BLaER1 treated with 17β-estradiol and CSF1 and Interleukin-3, amounts not matched to agents 10 nM and 100 nM (cell line): ENCODE results near the gene SF3B3.
"Not testable (repeated sequence)": the region's sequence is repeated elsewhere in the genome, so short reads cannot be mapped to it uniquely, and the experiment has no call there.

Experiments
- H3K27ac ChIP-seq, 11 experiments: shearing (Covaris generic); formaldehyde crosslinking; 2 replicates each; pipeline ENCODE4 v1.8.1; 2022
- H3K27me3 ChIP-seq, 11 experiments: shearing (Covaris generic); formaldehyde crosslinking; 2 replicates each; pipeline ENCODE4 v1.8.1; 2022
- H3K36me3 ChIP-seq, 11 experiments: shearing (Covaris generic); formaldehyde crosslinking; 2 replicates each; pipeline ENCODE4 v1.8.1; 2022
- H3K4me1 ChIP-seq, 10 experiments: shearing (Covaris generic); formaldehyde crosslinking; 2 replicates each; pipeline ENCODE4 v1.8.1; 2022
- H3K4me2 ChIP-seq, 11 experiments: shearing (Covaris generic); formaldehyde crosslinking; 2 replicates each; pipeline ENCODE4 v1.8.1; 2022
- H3K4me3 ChIP-seq, 10 experiments: shearing (Covaris generic); formaldehyde crosslinking; 2 replicates each; pipeline ENCODE4 v1.8.1; 2022
- H3K9ac ChIP-seq, 11 experiments: shearing (Covaris generic); formaldehyde crosslinking; 2 replicates each; pipeline ENCODE4 v1.8.1; 2022
- H3K9me3 ChIP-seq, 11 experiments: shearing (Covaris generic); formaldehyde crosslinking; replicated peaks in 1 of 11; 2 replicates each; pipeline ENCODE4 v1.8.1; 2022
- H4K20me1 ChIP-seq, 11 experiments: shearing (Covaris generic); formaldehyde crosslinking; 2 replicates each; pipeline ENCODE4 v1.8.1; 2022
- Cebpa-rat ChIP-seq, 11 experiments: shearing (Covaris generic); IDR thresholded peaks; 2 replicates each; pipeline ENCODE4 v1.8.1; 2022

Gene SF3B3

DNA sequence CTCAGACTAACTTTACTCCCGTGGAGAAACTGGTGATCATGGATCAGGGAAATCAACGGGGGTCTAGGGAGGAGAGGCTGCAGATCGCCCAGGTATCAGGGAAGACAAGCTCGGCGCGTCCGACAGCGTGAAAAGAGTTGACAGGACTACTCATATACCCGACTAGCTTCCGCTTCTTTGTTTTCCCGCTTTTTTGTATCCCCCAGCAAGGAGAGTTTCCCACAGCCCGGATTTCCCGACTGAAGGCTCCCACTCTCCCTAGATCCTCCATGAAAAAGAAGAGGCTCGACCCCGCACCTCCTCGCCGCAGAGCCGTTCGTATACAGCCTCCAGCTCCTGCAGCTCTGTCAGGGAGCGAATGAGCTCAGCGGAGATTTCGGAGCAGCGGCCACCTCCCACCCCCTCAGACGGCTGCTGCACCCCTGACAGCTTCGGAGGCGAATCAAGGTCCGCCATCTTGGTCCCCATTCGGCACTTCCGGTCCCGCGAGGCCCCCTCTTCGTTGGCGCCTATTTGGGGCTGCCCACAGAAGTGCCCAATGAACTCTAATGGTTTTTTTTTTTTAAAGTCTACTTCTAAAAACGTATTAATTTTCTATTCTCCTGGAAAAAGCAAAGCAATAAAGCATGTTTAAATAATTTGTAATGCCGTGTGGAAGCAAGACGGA is 407 bp upstream of the SF3B3 start, which contains the start of gene COG4:
Gene COG4 (minus strand): TSS at position 479 of the 667 bp plus-strand sequence. CDS start 11 bp downstream, at position 468.
- no peak for TF ChIP-seq Cebpa-rat (IDR thresholded peaks at IDR 0.05)
- peaks cover 26 to 39% (median 34%) of the 10 kb centered on the region in 11 experiments for H3K36me3 ChIP-seq
- H3K27me3 ChIP-seq: no peaks in the 10 kb centered on the region
- H4K20me1 ChIP-seq: peaks cover 29 to 40% (median 34%) of the 10 kb centered on the region in 11 experiments; a peak in 21 of 22 replicates
- H3K9me3 ChIP-seq: no peaks in the 10 kb centered on the region
- H3K4me2 ChIP-seq: peak within 1 kb of the TSS; percentile 79 to 97 (median 94)
- H3K27ac ChIP-seq: peak within 1 kb of the TSS; percentile 84 to 100 (median 96)
- peaks cover 55 to 68% (median 64%) of the 10 kb centered on the region in 10 experiments for H3K4me1 ChIP-seq
- H3K9ac ChIP-seq: peak within 1 kb of the TSS; percentile 86 to 99 (median 96)
- peak within 1 kb of the TSS; percentile 72 to 89 (median 82) for H3K4me3 ChIP-seq

DNA sequence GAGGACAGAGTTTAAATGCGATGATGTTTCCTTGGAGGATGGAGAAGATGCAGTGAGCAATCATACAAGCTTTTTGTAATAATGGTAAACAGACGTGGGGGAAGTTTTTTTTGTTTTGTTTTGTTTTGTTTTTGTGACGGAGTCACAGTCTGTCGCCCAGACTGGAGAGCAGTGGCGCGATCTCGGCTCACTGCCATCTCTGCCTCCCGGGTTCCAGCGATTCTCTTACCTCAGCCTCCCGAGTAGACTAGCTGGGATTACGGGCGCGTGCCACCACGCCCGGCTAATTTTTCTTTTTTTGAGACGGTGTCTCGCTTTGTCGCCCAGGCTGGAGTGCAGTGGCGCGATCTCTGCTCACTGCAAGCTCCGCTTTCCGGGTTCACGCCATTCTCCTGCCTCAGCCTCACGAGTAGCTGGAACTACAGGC is 796 bp downstream of the SF3B3 start:
- not testable (repeated sequence) for H3K9me3 ChIP-seq, H3K27me3 ChIP-seq
- Histone ChIP-seq H3K36me3 (peaks cover 34 to 47% (median 41%) of the 10 kb centered on the region in 11 experiments), H3K4me3 (peak overlapping the region; percentile 72 to 89 (median 82)), H4K20me1 (peaks cover 41 to 52% (median 46%) of the 10 kb centered on the region in 11 experiments; a peak in 21 of 22 replicates), H3K4me1 (peaks cover 65 to 76% (median 74%) of the 10 kb centered on the region in 10 experiments), H3K27ac (peak overlapping the region; percentile 84 to 100 (median 96)), H3K9ac (peak overlapping the region; percentile 86 to 99 (median 96)), H3K4me2 (peak overlapping the region; percentile 74 to 97 (median 94))

DNA sequence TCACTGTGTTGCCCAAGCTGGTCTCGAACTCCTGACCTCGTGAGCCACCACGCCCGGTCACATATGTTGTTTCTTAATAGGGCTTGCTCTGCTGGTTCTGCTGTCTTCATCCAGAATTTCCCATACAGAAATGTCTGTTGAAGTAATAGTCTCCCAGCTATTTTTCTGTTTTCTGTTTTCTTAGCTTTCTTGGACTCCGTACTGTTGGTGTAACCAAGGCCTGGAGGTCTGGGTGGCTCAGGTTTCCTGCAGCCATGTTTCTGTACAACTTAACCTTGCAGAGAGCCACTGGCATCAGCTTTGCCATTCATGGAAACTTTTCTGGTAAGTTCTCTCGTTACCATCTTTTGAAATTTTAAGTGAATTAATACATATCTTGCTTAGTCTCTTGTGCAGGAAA is 2.8 kb downstream of the SF3B3 start:
- Histone ChIP-seq H3K4me1 (peaks cover 46 to 56% (median 55%) of the 10 kb centered on the region in 10 experiments), H3K36me3 (peaks cover 53 to 66% (median 61%) of the 10 kb centered on the region in 11 experiments)

GRCh38 chr16:70527315-70527996 is 3.8 kb downstream of the SF3B3 start:
- Histone ChIP-seq H3K4me3 (peak overlapping the region in 9 of 10 experiments; percentile 18 to 88 (median 80); a peak in 12 of 20 replicates), H3K4me2 (peak overlapping the region; percentile 74 to 97 (median 94)), H3K9ac (peak overlapping the region; percentile 16 to 98 (median 59); a peak in 19 of 22 replicates)

More for the DNA sequence above, 2.8 kb downstream of the SF3B3 start:
- Histone ChIP-seq H4K20me1 (peaks cover 61 to 67% (median 66%) of the 10 kb centered on the region in 11 experiments; a peak in 21 of 22 replicates), H3K27me3 (no peaks in the 10 kb centered on the region), H3K27ac (peak overlapping the region in 4 of 11 experiments; percentile 2 to 99 (median 60); a peak in 6 of 22 replicates), H3K4me3 (peak overlapping the region in 9 of 10 experiments; percentile 18 to 88 (median 80); a peak in 17 of 20 replicates), H3K9ac (peak overlapping the region; percentile 29 to 98 (median 66); a peak in 19 of 22 replicates), H3K4me2 (peak overlapping the region; percentile 74 to 97 (median 94)), H3K9me3 (no peaks in the 10 kb centered on the region)
- no peak for TF ChIP-seq Cebpa-rat (IDR thresholded peaks at IDR 0.05)

DNA sequence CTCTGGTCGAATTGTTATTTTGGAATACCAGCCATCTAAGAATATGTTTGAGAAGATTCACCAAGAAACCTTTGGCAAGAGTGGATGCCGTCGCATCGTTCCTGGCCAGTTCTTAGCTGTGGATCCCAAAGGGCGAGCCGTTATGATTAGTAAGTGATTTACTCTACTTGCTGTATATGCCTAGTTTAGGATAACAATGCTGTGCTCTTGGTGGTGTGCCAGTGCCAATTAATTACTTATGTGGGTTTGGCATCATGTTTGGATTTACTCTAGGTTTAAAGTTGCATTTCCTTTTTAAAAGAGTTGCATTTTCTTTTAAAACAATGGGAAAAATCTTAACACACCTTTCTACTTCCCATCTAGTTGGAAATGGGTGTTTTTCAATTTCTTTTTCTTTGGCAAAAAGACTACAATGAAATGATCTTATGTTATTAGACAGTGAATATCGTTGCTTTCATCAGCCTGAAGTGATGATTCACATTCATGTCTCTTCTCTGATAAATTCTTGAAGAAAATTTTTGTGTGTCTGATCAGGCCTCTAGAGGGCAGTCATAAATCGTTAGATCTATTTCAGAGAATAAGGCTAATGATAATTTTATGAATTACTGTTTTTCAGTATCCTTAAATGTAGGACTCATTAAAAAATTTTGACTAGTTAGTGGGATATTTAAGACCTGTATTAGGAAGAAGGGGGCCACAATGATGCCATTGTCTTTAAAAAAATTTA is 5.6 kb downstream of the SF3B3 start:
- peaks cover 88 to 95% (median 94%) of the 10 kb centered on the region in 11 experiments; a peak in 21 of 22 replicates for H4K20me1 ChIP-seq

More at GRCh38 chr16:70527315-70527996, 3.8 kb downstream of the SF3B3 start:
- Histone ChIP-seq H3K4me1 (peaks cover 36 to 46% (median 44%) of the 10 kb centered on the region in 10 experiments), H3K36me3 (peaks cover 63 to 77% (median 71%) of the 10 kb centered on the region in 11 experiments), H3K27ac (0 out of 22 replicates have a peak overlapping the region, but pooled peaks of 2 of the 11 experiments have one; percentile 2 to 18), H3K9me3 (no peaks in the 10 kb centered on the region), H3K27me3 (no peaks in the 10 kb centered on the region), H4K20me1 (peaks cover 71 to 78% (median 77%) of the 10 kb centered on the region in 11 experiments; a peak in 21 of 22 replicates)
- TF ChIP-seq Cebpa-rat (IDR thresholded peaks at IDR 0.05): no peak

DNA sequence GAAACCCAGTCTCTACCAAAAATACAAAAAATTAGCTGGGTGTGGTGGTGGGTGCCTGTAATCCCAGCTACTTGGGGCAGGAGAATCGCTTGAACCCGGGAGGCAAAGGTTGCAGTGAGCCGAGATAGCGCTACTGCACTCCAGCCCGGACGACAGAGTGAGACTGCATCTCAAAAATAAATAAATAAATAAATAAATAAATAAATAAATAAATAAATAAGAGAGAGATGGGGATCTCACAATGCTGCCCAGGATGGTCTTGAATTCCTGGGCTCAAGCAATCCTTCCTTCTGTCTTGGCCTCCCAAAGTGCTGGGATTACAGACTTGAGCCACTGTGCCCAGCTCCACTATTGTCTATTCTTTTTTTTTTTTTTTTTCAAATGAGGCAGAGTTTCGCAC is 6.3 kb downstream of the SF3B3 start:
- H3K4me2 ChIP-seq, H3K9me3 ChIP-seq, H3K27me3 ChIP-seq, H3K4me3 ChIP-seq, H3K27ac ChIP-seq, H3K9ac ChIP-seq: not testable (repeated sequence)
- H3K4me1 ChIP-seq: peaks cover 33 to 43% (median 42%) of the 10 kb centered on the region in 10 experiments
- H4K20me1 ChIP-seq: peaks cover 96 to 100% (median 100%) of the 10 kb centered on the region in 11 experiments; a peak in 21 of 22 replicates
- peaks cover 88 to 99% (median 96%) of the 10 kb centered on the region in 11 experiments for H3K36me3 ChIP-seq

More for the DNA sequence above, 5.6 kb downstream of the SF3B3 start:
- Histone ChIP-seq H3K4me3 (no peak overlapping the region; a peak in 1 of 20 replicates), H3K9ac (peak overlapping the region in 9 of 11 experiments; percentile 2 to 48 (median 26); a peak in 10 of 22 replicates), H3K27me3 (no peaks in the 10 kb centered on the region), H3K36me3 (peaks cover 81 to 94% (median 89%) of the 10 kb centered on the region in 11 experiments), H3K27ac (no peak overlapping the region), H3K4me2 (peak overlapping the region; percentile 20 to 96 (median 74); a peak in 19 of 22 replicates), H3K9me3 (no peaks in the 10 kb centered on the region), H3K4me1 (peaks cover 33 to 43% (median 42%) of the 10 kb centered on the region in 10 experiments)
- TF ChIP-seq Cebpa-rat (IDR thresholded peaks at IDR 0.05): no peak

- no peaks in the 10 kb centered on the region for H3K4me1 ChIP-seq
- H3K27me3 ChIP-seq: no peaks in the 10 kb centered on the region
- peaks cover 99 to 100% (median 100%) of the 10 kb centered on the region in 11 experiments for H3K36me3 ChIP-seq
- TF ChIP-seq Cebpa-rat (IDR thresholded peaks at IDR 0.05): no peak
- no peak overlapping the region for H3K4me2 ChIP-seq
- H3K9me3 ChIP-seq: no peaks in the 10 kb centered on the region
- peaks cover 89 to 100% (median 100%) of the 10 kb centered on the region in 11 experiments; a peak in 21 of 22 replicates for H4K20me1 ChIP-seq
- no peak overlapping the region; a peak in 1 of 22 replicates for H3K9ac ChIP-seq
- H3K27ac ChIP-seq: no peak overlapping the region
- no peak overlapping the region for H3K4me3 ChIP-seq
These were observed 11.4 kb downstream of the SF3B3 start for GRCh38 chr16:70534971-70535370.

DNA sequence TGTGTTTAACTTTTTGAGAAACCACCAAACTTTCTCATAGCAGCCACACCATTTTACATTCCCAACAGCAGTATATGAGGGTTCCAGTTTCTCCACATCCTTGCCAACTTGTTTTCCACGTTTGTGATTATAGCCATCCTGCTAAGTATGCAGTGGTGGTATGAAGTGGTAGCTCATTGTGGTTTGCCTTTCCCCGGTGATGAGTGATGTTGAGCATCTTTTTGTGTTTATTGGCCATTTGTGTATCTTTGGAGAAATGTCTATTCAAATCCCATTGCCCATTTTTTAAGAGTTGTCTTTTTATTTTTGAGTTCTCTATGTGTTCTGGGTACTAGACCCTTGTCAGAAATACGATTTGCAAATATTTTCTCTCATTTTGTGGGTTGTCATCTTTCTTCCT is 17.4 kb downstream of the SF3B3 start:
- Histone ChIP-seq H3K9ac (no peak overlapping the region), H3K9me3 (no peaks in the 10 kb centered on the region), H3K27ac (no peak overlapping the region), H3K4me3 (no peak overlapping the region), H3K4me1 (no peaks in the 10 kb centered on the region), H3K36me3 (peaks cover 99 to 100% (median 100%) of the 10 kb centered on the region in 11 experiments), H3K27me3 (no peaks in the 10 kb centered on the region), H3K4me2 (no peak overlapping the region), H4K20me1 (peaks cover 93 to 100% (median 100%) of the 10 kb centered on the region in 11 experiments; a peak in 21 of 22 replicates)
- TF ChIP-seq Cebpa-rat (IDR thresholded peaks at IDR 0.05): no peak
